NAMALWA (cell line): ENCODE data around the gene LYRM4.
A peak's percentile ranks its signal among the peaks of the same experiment; 100 is the strongest.

ENCODE experiments used
- DNase-seq: peaks from one replicate; pipeline ENCODE4 v3.0.0-alpha.2; 2015; ENCODE audit warnings: low spot score

Gene LYRM4

DNA sequence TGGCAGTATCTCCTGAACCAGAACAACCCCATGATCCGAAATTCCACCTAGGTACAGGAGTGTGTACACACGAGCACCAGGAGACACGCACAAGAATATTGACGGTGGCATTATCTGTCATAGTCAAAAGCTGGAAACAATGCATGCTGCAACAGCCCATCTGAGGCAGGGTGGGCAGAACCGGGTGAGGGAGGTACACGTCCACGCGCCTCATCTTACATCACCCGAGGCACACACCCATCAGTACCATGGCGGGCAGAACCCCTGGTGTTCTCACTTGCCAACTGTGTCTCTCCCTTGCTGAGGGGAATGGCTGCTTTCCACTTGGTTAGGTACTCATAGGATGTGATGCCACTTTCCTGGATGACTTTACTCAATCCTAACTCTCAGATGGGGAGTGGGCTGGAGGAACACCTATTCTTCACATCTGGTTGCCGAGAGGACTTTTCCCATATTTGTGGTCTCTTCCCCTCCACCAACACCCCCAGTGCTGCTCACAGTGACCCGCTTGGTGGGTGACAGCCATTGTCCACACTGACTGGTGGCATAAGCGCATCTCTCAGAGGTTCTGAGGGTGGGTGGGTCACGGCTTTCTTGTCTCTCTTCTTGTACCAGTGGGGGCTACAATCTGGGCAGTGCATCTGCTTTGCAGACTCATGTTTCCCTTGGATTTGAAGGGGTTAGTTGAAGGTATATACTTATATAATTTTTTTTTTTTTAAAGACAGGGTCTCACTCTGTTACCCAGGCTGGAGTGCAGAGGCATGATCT is 162.1 kb downstream of the LYRM4 start:
- DNase-seq: no peak

GRCh38 chr6:5096482-5096881 is 164.3 kb downstream of the LYRM4 start:
- no peak for DNase-seq

DNA sequence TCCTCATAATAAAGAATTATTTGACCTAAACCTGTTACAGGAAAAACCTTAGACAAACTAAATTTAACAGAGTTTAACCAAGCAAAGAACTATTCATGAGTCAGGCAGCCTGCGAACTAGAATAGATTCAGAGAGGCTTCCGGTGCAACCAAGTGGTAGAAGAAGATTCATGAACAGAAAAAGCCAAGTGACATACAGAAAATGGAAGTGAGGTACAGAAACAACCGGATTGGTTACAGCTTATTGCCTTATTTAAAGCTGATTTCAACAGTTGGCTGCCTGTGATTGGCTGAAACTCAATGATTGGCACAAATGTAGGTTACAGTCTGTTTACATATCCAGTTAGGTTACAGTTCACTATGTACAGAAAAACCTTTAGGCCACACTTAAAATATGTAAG is 165.5 kb downstream of the LYRM4 start:
- peak; percentile 7 for DNase-seq

- DNase-seq: no peak
These were observed 166.4 kb downstream of the LYRM4 start for GRCh38 chr6:5094327-5094726.

DNA sequence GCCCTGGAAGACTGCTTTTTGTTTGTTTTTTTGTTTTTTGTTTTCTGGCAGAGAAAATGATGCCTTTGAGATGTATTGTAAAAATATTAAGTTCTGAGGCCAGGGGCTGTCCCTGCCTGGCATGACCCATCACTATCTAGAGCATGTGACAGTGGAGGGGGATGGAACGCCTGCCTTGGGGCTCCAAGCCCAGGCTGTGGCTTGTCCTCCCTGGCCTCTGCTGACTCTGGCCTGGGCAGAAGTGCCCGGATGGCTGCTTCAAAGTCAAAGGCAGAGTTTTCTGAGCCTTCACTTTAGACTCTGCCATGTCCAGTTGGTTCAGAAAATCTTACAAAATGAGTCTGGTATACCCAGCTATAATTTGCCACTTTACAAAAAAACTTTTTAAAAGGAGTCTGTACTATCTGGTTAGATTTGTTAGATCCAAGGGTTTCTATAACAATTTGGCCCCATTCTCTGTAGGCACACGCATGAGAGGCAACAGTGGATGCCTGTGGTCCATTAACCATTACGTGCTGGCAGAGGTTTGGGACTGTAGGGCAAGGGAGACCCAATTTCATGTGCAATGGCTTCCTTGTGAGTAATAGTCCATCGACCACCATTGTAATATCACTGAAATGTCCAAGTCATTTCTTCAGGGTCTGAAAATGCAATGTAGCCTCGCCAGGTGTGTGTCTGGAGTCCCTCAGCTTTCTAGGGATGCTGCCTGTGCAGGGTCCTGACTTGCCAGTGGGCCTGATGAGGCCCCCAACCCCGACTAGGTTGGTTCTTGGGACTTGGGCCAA is 167.3 kb downstream of the LYRM4 start:
- DNase-seq: no peak

DNA sequence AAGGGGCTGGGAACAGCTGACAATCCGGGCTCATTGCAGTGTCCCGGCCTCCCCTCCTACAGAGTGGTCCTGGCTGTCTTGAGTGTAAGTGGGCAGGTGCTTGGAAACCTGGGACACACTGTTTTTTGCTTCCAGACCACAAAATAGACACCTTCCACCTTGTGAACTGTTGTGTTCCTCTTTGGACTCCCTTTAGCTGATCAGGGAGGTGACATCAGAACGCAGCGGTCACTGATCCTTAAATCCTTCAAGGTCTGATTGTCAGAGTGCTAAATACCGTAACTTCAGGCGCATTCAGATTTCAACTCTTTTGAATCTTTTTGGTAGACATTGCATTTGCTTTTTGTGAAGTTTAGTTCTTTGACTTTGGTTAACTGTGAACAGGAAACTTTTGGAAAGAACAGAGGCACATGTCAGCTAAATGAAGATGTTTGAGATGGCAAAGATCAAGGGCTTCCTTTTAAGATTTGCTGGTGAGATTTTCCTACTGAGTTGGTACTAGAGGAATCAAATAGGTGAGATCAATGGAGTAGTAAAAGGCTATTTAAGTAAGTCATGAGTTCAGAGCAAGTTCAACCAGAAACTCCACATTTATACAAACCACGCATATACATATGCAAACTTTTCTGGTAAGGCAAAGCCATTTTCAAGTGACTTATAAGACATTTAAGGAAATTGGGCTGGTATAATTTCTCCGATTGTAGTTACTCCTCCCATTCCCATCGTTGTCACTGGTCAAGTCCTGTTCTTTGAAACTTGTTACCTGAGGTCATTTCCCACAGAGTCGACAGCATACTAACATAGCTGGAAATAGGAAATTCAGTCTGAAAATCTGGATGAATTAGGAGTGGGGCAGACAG is 169.3 kb downstream of the LYRM4 start:
- no peak for DNase-seq

GRCh38 chr6:5090603-5091002 is 170.1 kb downstream of the LYRM4 start:
- DNase-seq: no peak

GRCh38 chr6:5089481-5090438 is 171.0 kb downstream of the LYRM4 start:
- DNase-seq: no peak

DNA sequence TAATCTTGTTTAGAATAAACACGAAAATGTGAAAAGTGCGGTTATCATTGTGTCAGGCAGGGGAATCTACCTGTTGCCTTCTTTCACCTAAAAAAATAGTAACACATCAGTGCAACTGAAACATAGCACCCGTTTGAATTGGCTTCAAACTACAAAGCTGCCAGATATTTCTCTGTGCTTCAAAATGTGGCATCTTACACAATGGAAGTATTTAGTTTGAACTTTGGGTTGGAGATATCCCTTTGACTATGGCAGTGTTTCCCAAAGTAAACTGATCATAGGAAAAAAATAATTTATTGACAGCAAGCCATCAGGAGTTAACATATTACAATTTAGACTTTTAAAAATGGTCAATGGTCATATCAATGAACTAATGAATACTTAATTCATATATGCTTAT is 172.0 kb downstream of the LYRM4 start:
- no peak for DNase-seq

GRCh38 chr6:5087389-5087788 is 173.4 kb downstream of the LYRM4 start:
- no peak for DNase-seq

DNA sequence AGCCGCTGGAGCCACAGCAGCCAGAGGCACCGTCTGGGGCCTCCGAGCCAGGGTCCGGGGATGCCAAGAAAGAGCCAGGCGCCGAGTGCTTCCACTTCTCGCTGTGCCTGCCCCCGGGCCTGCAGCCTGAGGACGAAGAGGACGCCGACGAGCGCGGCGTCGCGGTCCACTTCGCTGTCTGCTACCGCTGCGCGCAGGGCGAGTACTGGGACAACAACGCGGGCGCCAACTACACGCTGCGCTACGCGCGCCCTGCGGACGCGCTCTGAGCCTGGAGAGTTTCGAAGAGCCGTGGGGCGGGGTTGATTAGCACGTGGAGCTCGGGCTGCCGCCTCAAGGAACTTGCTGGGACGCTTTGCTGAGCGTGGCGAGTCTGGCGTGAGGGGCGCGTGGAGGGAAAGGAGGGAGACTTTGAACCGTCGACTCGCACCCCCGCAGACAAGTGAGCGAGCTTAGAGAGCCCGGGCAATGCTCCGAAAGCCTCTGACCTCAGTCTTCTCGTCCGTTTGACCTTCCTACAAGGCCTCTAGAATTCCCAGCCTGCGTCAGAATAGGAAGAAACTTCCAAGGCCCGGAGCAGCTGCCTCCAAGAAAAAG is 174.4 kb downstream of the LYRM4 start:
- DNase-seq: no peak

- DNase-seq: no peak
These were observed 175.0 kb downstream of the LYRM4 start for GRCh38 chr6:5085648-5086293.

- no peak for DNase-seq
These were observed 175.7 kb downstream of the LYRM4 start, which contains the start of gene PPP1R3G for GRCh38 chr6:5084781-5085647. PPP1R3G (plus strand) TSS chr6:5085341; CDS start chr6:5085486, 145 bp downstream.

DNA sequence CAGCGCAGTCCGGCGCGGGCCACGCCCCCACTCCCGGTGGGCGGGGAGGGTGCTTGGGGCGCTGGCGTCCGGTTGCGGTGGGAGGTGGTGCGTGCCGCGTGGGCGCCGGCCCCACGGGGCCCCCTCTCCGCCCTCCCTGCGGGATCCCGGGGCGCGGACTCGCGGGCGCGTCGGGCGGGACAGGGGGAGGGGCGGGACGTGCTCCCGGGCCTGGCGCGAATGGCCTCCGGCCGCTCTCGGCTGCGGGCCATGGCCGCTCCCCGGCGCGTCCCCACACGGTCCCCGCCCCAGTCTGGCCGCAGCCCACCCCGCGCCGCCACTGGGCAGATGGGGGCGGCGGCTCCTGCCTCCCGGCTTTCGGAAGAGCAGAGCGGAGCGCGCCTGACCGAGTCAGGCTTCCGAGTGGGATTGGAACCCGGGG is 176.4 kb downstream of the LYRM4 start:
- no peak for DNase-seq

- no peak for DNase-seq
These were observed 176.9 kb downstream of the LYRM4 start for GRCh38 chr6:5083813-5084359.

DNA sequence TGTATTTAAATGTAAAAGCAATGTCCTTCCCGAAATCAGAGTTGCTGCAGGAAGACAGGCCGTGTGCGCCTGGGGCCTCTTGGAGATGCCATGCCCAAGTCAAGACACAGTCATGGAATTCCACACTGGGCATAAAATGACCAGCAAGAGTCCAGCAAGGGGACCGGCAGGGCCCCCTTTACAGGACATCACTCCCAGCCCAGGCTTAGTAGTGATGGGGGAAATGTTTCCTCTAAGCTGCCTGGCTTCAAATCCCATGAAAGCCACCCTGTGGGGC is 177.5 kb downstream of the LYRM4 start:
- no peak for DNase-seq

DNA sequence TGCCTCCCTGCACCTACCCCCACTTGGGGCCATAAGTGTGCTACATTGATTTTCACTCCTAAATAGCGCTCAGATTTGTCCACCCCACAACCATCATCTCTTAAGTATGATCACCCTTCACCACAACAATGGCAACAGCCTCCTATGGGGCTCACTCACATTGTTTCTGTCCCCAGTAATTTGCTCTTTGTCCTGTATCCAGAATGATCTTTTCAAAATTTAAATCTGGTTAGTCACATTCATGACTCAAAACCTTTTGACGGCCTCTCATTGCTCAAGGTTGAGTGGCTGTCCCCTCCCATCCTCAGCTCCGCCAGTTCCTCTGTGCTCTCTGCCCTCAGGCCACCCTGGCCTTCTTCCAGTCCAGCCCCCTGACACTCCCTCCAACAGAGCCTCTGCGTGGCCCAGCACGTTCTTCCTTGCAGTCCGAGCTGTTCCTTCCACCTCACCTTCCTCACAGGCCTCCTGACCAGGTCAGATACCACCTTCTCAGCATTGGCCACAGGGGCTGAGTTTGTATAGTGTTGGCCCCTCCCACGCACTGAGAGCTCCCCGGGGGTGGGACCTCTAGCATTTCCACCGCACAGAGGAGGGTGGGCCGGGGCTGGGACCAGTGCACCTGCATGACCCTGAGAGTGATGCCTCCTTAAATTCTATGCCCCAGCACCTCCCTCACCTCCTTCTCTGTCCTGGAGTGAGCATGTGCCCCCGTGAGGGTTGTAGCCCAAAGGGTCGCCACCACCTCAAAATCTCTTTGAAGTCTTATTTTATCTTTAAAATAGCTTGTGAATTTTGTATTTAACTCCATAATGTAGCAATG is 178.1 kb downstream of the LYRM4 start:
- DNase-seq: no peak

- no peak for DNase-seq
These were observed 178.8 kb downstream of the LYRM4 start for GRCh38 chr6:5081955-5082354.
